ENCODE results near the gene RASL10B.
A peak's percentile ranks its signal among the peaks of the same experiment; 100 is the strongest.

RASL10B gene

GRCh38 chr17:35726127-35726952, 5.1 kb upstream of the RASL10B start:
- DNase-seq (ENCODE audit: low read depth, low spot score), result peak; percentile 93
- H3K4me3 ChIP-seq (ENCODE audit: low read depth, low read length), result no peak overlapping the region
- in situ Hi-C loops (cut with HindIII; ENCODE audit: low sequenced_read_pairs), result no loop called here
- no peak for TF ChIP-seq CTCF (IDR thresholded peaks at IDR 0.05; ENCODE audit: low read depth, low read length)

GRCh38 chr17:35726953-35727460, 4.4 kb upstream of the RASL10B start:
- no peak for TF ChIP-seq CTCF (IDR thresholded peaks at IDR 0.05; ENCODE audit: low read depth, low read length)
- in situ Hi-C loops (cut with HindIII; ENCODE audit: low sequenced_read_pairs), result no loop called here
- DNase-seq (ENCODE audit: low read depth, low spot score), result peak; percentile 50
- H3K4me3 ChIP-seq (ENCODE audit: low read depth, low read length), result no peak overlapping the region

GRCh38 chr17:35727635-35728034, 3.8 kb upstream of the RASL10B start:
- TF ChIP-seq CTCF (IDR thresholded peaks at IDR 0.05; ENCODE audit: low read depth, low read length), result no peak
- no peak overlapping the region for H3K4me3 ChIP-seq (ENCODE audit: low read depth, low read length)
- no peak for DNase-seq (ENCODE audit: low read depth, low spot score)
- in situ Hi-C loops (cut with HindIII; ENCODE audit: low sequenced_read_pairs), result no loop called here

- in situ Hi-C loops (cut with HindIII; ENCODE audit: low sequenced_read_pairs), result no loop called here
- no peak for DNase-seq (ENCODE audit: low read depth, low spot score)
- TF ChIP-seq CTCF (IDR thresholded peaks at IDR 0.05; ENCODE audit: low read depth, low read length), result no peak
- no peak overlapping the region for H3K4me3 ChIP-seq (ENCODE audit: low read depth, low read length)
These were observed 2.9 kb upstream of the RASL10B start for GRCh38 chr17:35728551-35728950.

- TF ChIP-seq CTCF (IDR thresholded peaks at IDR 0.05; ENCODE audit: low read depth, low read length), result no peak
- no peak overlapping the region for H3K4me3 ChIP-seq (ENCODE audit: low read depth, low read length)
- in situ Hi-C loops (cut with HindIII; ENCODE audit: low sequenced_read_pairs), result no loop called here
- DNase-seq (ENCODE audit: low read depth, low spot score), result no peak
These were observed 2.0 kb upstream of the RASL10B start for GRCh38 chr17:35729405-35729833.

- no peak overlapping the region for H3K4me3 ChIP-seq (ENCODE audit: low read depth, low read length)
- DNase-seq (ENCODE audit: low read depth, low spot score), result no peak
- no peak for TF ChIP-seq CTCF (IDR thresholded peaks at IDR 0.05; ENCODE audit: low read depth, low read length)
- in situ Hi-C loops (cut with HindIII; ENCODE audit: low sequenced_read_pairs), result no loop called here
These were observed 936 bp upstream of the RASL10B start for GRCh38 chr17:35730400-35731005.

Measured in astrocyte of the spinal cord (primary cell).